Measurements from ENCODE around the gene NCAPH2.
"Not testable (repeated sequence)": the region's sequence is repeated elsewhere in the genome, so short reads cannot be mapped to it uniquely, and the experiment has no call there.

Gene NCAPH2

DNA sequence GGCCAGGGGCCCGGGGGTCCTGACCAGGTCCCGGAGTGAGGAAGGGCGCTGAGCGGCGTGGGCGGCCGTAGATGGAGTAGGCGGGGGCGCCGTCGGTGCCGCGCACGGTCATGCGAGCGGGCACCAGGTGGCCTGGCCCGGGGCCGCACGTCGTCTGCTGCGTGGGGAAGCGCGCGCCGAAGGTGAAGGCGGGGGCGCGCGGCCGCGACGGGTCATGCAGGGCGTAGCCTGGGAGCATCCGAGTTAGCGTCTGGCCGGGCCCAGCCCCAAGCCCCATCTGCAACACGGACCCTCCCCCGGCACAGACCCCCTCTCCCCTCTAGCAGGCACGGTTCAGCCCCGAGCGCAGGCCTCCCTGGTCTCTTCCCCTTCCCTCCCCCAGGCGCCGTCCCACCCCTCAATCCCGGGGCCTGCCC lies 23.5 kb downstream of the NCAPH2 start:
- DNase-seq: peak; percentile 66 to 70

DNA sequence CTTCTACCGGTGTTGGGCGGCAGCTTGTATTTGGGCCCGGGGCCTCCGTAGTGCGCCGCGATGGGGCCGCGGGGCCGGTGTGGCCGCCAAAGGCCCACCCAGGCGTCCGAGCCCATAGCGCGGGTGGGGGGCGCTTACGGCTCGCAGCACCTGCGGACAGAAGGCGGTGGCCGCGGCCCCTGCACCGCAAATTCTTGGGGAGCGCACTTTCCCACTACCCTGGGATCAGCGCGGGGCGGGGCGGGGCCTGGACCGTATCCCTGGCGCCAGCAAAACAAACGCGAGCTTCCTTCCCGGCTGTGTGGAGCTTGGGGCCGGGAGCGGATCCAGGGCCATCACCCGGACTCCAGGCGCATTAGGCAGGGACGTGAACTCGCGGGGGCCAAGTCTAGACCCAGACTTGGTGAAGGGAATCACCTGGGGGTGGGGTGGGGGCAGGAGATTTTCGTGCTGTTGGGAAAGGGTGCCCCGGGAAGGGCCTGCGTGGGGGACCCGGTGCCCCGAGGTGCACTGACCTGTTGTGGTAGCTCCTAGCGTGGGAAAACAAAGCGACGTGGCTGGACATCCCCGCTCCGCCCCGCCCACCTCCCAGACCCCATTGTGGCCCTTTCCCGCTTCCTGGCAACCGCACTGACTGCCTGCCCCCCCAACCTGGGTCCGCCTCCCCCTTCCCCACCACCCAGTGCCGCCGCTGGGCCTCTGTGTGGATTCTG lies 24.1 kb downstream of the NCAPH2 start:
- no peak for DNase-seq

DNA sequence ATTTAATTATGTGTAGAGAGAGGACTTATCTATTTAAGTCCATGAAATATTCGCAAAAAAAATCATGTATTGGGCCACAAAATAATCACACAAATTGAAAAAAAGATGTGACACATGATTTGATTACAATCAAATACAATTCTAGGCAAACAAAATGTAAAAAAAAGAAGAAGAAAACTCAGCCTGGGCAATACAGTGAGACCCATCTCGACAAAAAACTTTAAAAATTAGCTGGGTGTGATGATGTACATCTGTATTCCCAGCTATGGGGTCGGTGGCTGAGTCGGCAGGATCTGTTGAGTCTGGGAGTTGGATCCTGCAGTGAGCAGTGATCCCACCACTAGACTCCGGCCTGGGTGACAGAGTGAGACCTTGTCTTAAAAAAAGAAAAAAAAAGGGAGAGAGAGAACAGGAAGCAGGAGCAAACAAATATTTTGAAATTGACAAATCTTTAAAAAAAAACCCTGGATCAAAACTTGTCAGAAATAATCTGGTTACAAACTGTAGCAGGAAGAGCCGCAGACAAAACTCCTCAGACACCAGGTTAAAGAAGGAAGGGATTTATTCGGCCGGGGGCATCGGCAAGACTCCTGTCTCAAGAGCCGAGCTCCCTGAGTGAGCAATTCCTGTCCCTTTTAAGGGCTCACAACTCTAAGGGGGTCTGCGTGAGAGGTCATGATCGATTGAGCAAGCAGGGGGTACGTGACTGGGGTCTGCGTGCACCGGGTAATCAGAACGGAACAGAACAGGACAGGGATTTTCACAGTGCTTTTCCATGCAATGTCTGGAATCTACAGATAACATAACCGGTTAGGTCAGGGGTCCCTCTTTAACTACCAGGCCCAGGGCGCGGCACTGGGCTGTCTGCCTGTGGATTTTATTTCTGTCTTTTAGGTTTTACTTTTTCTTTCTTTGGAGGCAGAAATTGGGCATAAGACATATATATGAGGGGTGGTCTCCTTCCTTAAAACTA lies 25.1 kb downstream of the NCAPH2 start:
- DNase-seq: no peak

DNA sequence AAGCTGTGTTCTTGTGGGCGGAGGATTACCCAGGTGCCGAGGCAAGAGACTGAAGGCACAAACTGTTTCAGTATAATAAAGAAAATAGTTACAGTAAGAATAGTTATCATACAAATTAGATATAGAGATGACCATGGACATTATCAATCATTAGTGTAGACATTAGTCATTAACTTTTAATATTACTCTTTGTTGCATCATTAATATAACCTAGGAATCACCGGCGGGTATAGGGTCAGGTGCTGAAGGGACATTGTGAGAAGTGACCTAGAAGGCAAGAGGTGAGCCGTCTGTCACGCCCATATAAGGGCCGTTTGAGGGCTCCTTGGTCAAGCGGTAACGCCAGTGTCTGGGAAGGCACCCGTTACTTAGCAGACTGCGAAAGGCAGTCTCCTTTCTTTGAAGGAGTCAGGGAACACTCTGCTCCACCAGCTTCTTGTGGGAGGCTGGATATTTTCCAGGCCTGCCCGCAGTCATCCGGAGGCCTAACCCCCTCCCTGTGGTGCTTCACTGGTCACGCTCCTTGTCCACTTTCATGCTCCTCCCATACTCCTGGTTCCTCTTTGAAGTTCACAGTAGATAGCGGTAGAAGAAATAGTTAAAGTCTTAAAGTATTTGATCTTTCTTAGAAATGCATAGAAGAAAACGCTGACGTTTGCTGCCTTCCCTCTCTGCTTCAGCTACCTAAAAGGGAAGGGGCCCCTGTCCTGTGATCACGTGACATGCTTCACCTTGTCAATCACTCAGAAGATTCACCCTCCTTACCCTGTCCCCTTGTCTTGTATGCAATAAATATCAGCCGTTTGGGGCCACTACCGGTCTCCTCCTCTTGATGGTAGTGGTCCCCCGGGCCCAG lies 26.1 kb downstream of the NCAPH2 start:
- DNase-seq: not testable (repeated sequence)

DNA sequence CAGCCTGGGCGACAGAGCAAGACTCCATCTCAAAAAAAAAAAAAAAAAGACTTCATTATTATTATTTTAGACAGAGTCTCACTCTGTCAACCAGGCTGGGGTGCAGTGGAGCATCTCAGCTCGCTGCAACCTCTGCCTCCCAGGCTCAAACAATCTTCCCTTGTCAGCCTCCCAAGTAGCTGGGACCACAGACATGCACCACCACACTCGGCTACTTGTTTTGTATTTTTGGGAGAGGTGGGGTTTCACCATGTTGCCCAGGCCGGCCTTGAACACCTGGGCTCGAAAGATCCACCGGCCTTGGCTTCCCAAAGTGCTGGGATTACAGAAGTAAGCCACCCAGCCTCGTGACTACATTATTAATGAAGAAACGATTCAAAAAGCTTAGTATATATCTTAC lies 27.1 kb downstream of the NCAPH2 start:
- no peak for DNase-seq

DNA sequence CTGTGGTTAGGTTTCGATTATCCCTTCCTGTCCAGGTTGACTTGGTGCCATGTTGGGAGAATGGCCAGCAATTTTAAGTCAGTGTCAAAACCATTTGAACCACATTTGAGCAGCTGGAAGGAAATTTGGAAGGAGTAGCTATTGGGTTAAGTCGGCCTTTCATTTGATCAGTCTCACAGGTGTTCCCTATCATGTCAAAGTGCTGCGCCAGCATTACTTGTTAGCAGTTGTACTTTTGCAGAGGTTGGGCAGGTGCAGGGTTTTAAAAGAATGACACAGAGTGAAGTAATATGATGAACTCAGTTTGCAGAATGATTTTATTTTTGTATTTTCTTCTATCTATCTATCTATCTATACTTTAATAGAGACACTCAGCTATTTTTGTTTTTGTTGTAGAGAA lies 28.2 kb downstream of the NCAPH2 start:
- DNase-seq: no peak

DNA sequence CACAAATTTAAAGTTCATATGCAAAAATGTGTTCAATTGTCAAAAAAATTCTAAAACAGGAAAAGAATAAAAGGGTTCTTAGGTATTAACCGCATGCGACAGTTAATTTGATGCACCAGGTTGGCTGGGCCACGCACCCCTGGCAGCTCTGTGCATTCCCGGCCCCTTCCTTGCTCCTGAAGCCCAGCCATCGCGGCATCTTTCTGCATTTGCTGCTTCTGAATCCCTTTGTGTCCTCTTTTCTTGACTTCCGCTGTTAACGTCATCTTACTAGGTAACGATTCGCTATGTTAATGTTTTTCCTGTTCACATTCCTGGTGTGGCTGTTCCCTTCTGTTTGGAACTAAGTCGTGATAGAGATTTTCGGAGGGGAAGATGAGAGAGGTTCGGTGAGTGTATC lies 29.7 kb downstream of the NCAPH2 start:
- DNase-seq: no peak

DNA sequence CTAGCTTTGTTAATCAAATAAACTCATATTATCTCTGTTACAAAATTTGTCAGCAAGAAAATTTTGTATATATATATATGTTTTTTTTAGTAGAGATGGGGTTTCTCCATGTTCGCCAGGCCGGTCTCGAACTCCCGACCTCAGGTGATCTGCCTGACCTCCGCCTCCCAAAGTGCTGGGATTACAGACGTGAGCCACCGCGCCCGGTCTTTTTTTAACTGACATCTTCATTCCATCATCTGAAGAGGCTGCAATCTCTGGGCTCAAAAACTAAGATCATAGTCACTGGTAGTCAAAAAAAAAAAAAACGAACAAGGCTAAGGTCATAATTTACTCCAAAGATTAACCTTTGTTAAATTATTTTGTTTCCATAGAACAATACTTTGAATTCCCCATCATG lies 32.4 kb downstream of the NCAPH2 start:
- no peak for DNase-seq

DNA sequence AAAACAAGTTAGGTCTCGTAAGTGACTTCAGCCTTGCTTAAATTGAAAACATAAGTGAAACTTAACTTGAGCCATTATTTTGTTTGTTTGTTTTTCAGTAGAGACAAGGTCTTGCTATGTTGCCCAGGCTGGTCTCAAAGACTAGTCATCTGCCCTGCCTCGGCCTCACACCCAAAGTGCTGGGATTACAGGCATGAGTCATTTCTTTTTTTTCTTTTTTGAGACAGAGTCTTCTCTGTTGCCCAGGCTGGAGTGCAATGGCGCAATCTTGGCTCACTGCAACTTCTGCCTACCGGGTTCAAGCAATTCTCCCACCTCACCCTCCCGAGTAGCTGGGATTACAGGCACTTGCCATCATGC lies 33.6 kb downstream of the NCAPH2 start:
- not testable (repeated sequence) for DNase-seq

DNA sequence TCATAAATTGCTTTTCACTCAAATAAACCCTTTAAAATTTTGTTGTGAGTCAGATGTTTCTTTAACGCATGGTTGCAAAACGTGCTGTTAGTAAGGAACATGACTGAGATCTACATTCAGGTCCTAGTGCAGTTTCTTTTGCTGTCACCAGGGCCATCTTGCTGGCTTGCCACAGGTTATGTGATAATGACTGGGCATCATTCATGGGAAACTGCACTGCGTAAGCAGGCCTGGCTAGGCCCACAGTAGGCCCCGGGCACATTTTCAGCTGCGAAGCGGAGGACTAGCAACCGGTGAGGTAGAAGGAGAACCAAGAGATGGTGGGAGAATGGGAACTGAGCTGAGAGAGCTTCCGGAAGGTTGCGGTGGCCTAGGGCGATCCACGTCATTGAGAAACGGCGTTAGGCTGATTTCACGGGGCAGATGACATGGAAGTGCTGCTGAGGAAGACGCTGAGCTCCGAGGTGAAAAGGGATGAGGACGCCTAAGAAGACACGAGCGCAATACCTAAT lies 34.4 kb downstream of the NCAPH2 start:
- DNase-seq: no peak

DNA sequence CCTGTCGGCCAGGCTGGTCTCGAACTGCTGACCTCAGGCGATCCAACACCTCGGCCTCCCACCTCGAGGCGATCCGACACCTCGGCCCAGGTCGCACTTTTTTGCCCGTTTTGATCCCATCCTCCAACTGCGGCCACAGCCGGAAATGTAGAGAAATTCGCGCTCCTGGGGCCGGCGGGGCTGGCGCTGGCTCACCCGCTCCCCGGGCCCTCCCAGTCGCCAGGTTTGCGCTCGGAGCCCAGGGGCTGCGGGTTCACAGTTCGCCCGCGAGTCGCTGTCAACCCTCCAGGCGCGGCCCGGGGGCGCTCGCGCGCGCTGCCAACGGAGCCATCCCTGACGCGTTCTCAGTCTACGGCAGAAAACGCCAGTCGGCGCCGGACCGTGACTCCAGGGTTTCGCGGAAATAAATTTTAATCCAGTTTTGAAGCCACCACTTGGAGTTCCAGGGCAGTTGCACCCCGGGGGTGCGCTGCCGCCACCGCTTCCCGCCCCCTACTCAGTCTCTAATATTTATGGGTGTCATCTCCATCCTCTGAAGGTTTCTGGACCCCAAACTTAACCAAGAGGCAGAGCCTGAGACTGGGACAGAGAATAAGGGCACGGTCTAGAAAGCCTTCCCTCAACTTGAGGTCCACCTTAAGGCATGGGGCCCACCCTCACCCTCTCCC lies 36.2 kb downstream of the NCAPH2 start:
- DNase-seq: peak; percentile 81

DNA sequence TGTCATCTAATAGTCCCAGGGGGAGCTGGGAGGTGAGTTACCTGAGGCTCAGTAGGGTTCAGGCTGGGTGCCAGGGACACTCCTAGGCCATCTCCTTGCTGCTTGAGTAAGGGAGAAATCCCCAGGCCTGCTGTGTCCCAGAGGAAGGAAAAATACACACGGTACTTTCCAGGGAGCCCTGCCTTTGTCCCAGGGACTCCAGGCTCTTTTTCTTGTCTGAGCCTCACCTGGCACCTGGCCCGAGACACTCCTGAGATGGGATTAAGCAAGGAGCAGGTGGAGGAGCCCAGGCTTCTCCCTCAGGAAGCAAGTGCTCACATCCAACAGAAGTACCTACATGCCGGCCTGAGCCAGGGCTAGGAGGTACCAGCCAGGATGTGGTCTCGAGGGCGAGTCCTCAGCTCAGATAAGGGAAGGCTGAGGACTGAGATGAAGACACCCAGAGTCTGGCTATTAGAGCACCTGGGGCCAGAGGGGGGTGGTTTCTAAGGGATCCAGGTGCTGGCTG lies 36.8 kb downstream of the NCAPH2 start:
- no peak for DNase-seq

DNA sequence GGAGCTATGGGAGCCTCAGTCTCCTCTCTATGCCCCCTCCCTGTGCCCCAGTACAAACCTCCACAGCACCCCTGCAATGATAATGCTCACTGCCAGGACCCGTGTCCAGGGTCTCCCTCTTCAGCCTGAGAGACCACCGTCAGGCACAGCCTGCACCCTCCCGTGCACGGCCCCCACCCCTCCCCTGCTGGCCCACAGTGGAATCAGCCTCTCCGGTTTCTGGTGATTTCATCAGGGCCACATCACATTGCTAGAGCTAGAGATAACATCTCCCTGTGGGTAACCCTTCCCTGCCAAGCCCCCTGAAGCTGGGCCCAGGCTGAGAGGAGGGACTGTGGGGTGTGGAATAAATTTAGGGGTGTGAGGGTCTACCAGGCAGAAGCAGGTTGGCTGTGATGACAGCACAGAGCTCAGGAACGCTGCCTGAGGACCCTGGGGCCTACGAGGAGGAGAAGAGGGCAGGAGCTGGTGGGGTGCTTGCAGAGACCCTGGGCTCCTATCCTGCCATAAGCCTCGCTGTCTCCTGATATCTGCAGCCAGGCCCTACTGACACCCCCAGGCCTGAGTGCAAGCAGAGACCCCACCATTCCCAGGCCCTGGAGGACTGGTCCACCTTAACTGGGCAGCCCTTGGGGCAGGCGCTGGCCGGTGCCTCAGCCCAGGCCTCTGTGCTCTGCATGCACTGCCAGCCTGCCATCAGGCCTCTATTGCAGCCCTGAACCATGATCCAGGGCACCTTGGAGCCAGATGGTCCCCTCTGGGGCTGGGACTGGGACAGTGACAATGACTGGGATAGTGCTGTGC lies 37.7 kb downstream of the NCAPH2 start, which contains the start of gene KLHDC7B:
Gene KLHDC7B (plus strand): TSS at position 378 of the 804 bp plus-strand sequence. CDS start 345 bp downstream, at position 723.
- no peak for DNase-seq

DNA sequence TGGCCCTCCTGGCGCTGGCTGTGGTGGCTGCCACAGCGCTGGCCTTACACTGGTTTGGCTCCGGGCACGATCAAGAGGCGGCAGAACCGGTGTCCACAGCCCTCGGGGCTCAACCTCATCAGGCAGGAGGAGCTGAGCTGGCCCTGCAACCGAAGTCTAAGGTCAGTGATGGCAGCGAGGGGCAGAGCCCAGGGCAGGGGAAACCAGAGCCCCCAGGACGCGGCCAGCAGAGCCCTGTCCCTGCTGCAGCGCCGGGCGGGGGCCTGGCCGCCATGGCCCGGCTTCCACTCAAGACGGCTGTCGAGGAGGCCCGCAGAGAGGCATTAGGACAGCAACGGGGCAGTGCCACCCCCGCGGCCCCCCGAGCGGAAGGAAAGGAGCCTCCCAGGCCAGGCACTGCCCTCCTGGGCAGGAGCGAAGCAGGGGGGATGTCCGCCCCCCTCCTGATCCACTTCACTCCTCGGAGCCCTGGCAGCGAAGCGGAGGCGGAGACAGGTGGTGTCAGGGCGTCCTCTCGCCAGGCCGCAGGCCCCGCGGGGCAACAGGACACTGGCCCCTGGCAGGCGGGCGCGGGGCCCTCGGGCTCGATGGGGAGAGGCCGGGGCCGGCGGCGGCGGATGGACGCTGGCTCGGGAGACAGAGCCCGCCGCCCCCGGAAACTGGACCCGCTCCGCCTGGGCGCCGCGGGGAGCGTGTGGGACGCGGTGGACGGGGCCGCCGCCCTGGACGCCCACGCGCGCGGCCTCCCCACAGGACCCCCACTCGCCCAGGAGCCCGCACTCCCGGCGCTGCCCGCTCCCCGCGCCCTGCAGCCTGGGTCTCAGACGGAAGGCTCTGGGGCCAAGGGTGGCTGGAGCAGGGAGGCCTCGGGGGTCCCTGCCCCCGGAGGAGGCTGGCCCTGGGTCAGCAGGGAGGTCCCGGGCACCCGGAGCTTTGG lies 38.6 kb downstream of the NCAPH2 start:
- no peak for DNase-seq

DNA sequence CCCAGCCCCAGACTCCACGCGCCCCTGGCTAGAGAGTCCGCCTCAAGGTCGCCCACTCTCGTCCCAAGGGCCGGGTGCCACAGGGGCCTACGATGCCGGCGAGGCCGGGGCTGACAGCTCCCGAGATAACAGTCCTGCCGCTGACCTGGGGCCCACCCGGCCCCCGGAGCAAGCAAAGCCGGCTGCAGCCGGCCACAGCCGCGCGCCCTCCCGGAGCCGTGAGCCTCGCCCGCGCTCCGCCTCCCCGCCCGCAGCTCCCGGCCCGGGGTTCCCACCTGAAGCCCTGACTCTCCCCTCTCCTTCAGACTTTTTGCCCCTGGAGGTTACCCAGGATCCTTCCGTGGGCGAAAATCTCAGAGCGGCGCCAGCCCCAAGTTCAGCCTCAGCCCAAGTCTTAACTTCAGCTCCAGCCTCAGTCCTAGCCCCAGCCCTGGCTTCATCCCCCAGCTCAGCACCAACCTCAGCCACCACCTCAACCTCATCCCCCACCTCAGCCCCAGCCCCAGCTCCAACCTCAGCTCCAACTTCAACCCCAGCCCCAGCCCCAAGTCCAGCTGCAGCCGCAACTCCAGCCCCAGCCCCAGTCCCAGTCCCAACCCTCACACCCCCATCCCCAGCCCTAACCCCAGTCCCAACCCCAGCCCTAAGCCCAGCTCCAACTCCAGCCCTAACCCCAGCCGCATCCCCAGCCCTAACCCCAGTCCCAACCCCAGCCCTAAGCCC lies 39.4 kb downstream of the NCAPH2 start:
- DNase-seq: no peak

DNA sequence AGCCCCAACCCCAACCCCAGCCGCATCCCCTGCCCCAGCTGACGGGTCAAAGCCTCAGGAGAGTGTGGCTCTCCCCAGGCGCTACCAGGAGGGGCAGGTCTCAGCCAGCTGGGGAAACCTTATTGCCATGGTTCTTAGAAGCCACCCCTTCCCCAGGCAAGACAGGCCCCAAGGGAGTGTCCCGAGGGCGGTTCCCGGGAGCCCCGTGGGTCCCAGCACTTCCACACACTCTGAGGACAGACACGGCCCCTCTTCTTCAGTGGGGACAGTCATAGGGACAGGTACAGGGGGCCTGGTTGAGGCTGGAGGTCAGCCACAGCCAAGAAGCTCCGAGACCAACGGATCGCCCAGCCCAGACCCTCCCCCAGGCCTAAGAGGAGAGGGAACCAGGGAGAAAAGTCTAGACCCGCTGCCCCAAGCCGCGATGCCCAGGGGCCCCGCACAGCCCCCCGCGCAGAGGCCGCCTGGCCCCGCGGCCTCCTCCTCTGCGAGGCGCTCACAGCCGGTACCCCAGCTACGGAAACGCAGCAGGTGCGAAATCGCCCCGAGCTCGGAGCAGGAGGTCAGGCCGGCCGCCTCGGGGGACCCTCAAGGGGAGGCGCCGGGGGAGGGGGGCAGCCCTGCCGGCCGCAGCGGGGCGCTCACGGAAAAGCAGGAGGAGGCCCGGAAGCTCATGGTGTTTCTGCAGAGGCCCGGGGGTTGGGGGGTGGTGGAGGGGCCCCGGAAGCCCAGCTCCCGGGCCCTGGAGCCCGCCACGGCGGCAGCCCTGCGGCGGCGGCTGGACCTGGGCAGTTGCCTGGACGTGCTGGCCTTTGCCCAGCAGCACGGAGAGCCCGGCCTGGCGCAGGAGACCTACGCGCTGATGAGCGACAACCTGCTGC lies 40.3 kb downstream of the NCAPH2 start:
- DNase-seq: no peak

DNA sequence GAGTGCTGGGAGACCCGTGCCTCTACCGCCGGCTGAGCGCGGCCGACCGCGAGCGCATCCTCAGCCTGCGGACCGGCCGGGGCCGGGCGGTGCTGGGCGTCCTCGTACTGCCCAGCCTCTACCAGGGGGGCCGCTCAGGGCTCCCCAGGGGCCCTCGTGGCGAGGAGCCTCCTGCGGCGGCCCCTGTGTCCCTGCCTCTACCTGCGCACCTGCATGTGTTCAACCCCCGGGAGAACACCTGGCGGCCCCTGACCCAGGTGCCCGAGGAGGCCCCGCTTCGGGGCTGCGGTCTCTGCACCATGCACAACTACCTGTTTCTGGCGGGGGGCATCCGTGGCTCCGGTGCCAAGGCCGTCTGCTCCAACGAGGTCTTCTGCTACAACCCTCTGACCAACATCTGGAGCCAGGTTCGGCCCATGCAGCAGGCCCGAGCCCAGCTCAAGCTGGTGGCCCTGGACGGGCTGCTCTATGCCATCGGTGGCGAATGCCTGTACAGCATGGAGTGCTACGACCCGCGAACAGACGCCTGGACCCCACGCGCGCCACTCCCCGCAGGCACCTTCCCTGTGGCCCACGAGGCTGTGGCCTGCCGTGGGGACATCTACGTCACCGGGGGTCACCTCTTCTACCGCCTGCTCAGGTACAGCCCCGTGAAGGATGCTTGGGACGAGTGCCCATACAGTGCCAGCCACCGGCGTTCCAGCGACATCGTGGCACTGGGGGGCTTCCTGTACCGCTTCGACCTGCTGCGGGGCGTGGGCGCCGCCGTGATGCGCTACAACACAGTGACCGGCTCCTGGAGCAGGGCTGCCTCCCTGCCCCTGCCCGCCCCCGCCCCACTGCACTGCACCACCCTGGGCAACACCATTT lies 41.1 kb downstream of the NCAPH2 start:
- DNase-seq: no peak

Data from stimulated activated CD4-positive, alpha-beta T cell treated with anti-CD3 and anti-CD28 coated beads, Interleukin-2, amount 100 ng/mL, for 48 hours (primary cell).